Urinary bladder (tissue), 4 donors: ENCODE results near the gene TSPAN13. TPM values are rescaled to one million over a fixed set of nuclear protein-coding genes. Genes with fewer than 3 reads are reported as not detected.

Experiments used
- DNase-seq: peaks from one replicate; pipeline ENCODE4 v3.0.0-alpha.2; 2015; ENCODE audit errors: extremely low spot score
- H3K27ac ChIP-seq: one replicate; pipeline ENCODE4 v1.5.1; 2013; ENCODE audit warnings: low read depth, mild to moderate bottlenecking, moderate library complexity
- H3K36me3 ChIP-seq: one replicate; pipeline ENCODE4 v1.6.1; 2013; ENCODE audit warnings: mild to moderate bottlenecking, moderate library complexity; ENCODE audit not compliant: insufficient read depth
- H3K4me1 ChIP-seq: one replicate; pipeline ENCODE4 v1.6.1; 2013; ENCODE audit warnings: mild to moderate bottlenecking, moderate library complexity; ENCODE audit not compliant: insufficient read depth
- H3K4me3 ChIP-seq: one replicate; pipeline ENCODE4 v1.5.1; 2013; ENCODE audit warnings: low read depth, low read length
- WGBS: extraction: QIAGEN DNeasy Blood & Tissue Kit; methylation state at CpG from one replicate; pipeline ENCODE4 v1.1.7; 2013; 5-methylcytosine and 5-hydroxymethylcytosine counted together
- polyA plus RNA-seq: library from polyadenylated mRNA; stranded (reverse); fragments of 200-250 nt; gene quantifications from one replicate; pipeline ENCODE4 v1.2.3, GENCODE V29; 2013
- total RNA-seq: library from RNA; depleted of rRNA; stranded (reverse); fragments of >200 nt; gene quantifications from one replicate; pipeline ENCODE4 v1.2.3, GENCODE V29; 2014
- donor health status: healthy with polysubstance abuse.
- donor health status: healthy.

Gene TSPAN13
- total and polyA plus RNA-seq, 2 donors: 26.2 to 38.5 TPM

- no peaks in the 10 kb centered on the region for H3K4me1 ChIP-seq
- no peak overlapping the region for H3K4me3 ChIP-seq
- no peaks in the 10 kb centered on the region for H3K36me3 ChIP-seq
- 60% methylated on average over 2 of the region's 2 CpGs for WGBS
- no peak overlapping the region for H3K27ac ChIP-seq
- DNase-seq: no peak
These were observed 63.3 kb downstream of the TSPAN13 start for GRCh38 chr7:16816824-16817223.

DNA sequence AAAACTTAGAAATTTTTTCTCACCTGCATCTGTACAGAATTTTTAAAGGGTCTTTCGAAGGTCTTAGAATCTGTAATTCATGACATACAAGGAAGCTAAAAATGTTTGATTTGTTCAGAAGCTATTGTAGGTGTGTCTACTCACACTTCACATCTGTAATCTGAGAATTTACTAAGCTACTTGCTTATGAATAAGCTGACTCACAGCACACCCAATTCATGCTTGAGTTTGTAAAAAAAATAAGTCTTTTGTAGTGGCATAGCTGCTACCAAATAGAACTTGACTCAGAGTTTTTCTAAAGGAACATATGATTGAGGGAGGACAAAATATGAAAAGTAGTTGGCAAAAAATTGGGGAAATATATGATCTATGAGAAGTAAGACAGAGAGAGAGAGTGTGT is 64.0 kb downstream of the TSPAN13 start:
- 89% methylated on average over 1 of the region's 1 CpG for WGBS
- Histone ChIP-seq H3K4me3 (no peak overlapping the region), H3K27ac (no peak overlapping the region), H3K4me1 (no peaks in the 10 kb centered on the region), H3K36me3 (no peaks in the 10 kb centered on the region)
- DNase-seq: no peak

DNA sequence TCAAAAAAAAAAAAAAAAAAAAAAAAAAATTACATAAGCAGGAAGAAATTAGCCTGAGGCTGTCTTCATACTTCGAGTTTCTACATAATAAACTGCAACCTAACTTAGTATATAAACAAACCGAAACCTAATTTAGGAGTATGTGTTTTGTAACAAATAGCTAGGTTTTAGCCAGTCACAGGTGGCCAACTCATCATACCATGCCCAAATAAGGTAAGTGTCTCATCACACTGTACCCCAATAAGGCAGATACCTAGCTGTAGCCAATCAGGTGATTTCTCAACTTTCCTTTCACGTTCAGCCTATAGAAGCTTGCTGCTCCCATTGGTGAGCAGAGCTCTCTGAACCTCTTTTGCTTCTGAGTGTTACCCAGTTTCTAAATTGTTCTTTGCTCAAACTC is 65.2 kb downstream of the TSPAN13 start:
- DNase-seq: no peak
- H3K4me3 ChIP-seq: no peak overlapping the region
- H3K4me1 ChIP-seq: no peaks in the 10 kb centered on the region
- H3K36me3 ChIP-seq: no peaks in the 10 kb centered on the region
- WGBS: 91% methylated on average over 3 of the region's 3 CpGs
- no peak overlapping the region for H3K27ac ChIP-seq

GRCh38 chr7:16822029-16822428 is 68.5 kb downstream of the TSPAN13 start:
- no peaks in the 10 kb centered on the region for H3K36me3 ChIP-seq
- H3K4me3 ChIP-seq: no peak overlapping the region
- no peaks in the 10 kb centered on the region for H3K4me1 ChIP-seq
- WGBS: 63% methylated on average over 3 of the region's 3 CpGs
- H3K27ac ChIP-seq: no peak overlapping the region
- no peak for DNase-seq

DNA sequence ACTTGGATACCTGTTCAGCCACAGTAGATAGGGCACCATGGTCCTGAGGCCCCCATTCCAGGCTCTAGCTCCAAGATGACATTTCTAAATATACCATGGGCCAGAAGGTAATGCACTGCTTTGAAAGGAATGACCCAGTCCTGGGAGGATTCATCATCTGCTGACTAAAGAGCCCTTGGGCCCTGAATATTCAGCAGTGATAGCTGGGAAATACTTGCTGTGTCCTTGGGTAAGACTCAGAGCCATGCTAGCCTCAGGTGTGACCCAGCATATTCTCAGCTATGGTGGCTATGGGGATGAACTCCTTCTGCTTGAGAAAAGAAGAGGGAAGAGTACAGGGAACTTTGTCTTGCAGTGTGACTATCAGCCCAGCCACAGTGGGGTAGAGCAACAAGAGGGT is 72.5 kb downstream of the TSPAN13 start:
- Histone ChIP-seq H3K27ac (no peak overlapping the region), H3K4me1 (no peaks in the 10 kb centered on the region), H3K36me3 (no peaks in the 10 kb centered on the region), H3K4me3 (no peak overlapping the region)
- no peak for DNase-seq

DNA sequence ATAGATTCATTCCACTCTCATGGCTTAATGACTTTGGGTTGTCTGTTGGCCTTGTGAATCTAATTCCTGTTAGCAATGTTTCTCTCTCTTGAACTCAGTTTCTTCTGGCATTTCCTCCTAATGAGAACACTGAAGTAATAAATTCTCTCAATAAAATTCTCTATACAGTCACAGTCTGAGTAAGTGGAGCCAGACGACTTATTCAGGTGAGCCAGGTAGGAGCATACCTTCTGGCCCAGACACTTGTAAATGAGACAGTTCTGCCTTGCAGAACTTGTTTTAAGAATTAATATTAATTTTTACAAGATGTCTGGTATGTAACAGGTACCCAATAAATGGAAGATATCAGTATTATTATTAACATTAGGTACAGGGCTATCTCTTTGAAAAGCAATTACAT is 79.8 kb downstream of the TSPAN13 start:
- WGBS: 84% methylated on average over 1 of the region's 1 CpG
- Histone ChIP-seq H3K27ac (no peak overlapping the region), H3K4me3 (no peak overlapping the region), H3K36me3 (no peaks in the 10 kb centered on the region), H3K4me1 (no peaks in the 10 kb centered on the region)
- no peak for DNase-seq

Other genes starting within 250 kb of the TSPAN13 start
- not detected for gene LRRC72, start 226.9 kb upstream of the TSPAN13 start, total RNA-seq
- gene LRRC72, start 226.9 kb upstream of the TSPAN13 start, polyA plus RNA-seq: not detected
- 53.1 TPM for gene ANKMY2, start 108.0 kb upstream of the TSPAN13 start, total RNA-seq
- 20.6 TPM for gene ANKMY2, start 108.0 kb upstream of the TSPAN13 start, polyA plus RNA-seq
- gene BZW2, start 107.6 kb upstream of the TSPAN13 start, total RNA-seq: 70.1 TPM
- 68.9 TPM for gene BZW2, start 107.6 kb upstream of the TSPAN13 start, polyA plus RNA-seq
- gene AGR2, start 51.2 kb downstream of the TSPAN13 start, total RNA-seq: 88.3 TPM
- 57.3 TPM for gene AGR2, start 51.2 kb downstream of the TSPAN13 start, polyA plus RNA-seq
- gene AGR3, start 128.2 kb downstream of the TSPAN13 start, total RNA-seq: 16.8 TPM
- gene AGR3, start 128.2 kb downstream of the TSPAN13 start, polyA plus RNA-seq: 6.8 TPM